Astrocyte (in vitro differentiated cells and primary cell): Measurements from ENCODE around the gene CHMP1A.

Source experiments
- CTCF ChIP-seq: IDR thresholded peaks from 2 replicates; pipeline ENCODE4 v1.5.1; 2011; ENCODE audit warnings: low read depth, mild to moderate bottlenecking, inconsistent platforms, low read length, moderate library complexity; ENCODE audit not compliant: insufficient read depth
- EZH2 ChIP-seq: IDR thresholded peaks from 2 replicates; pipeline ENCODE4 v1.6.1; 2012; ENCODE audit warnings: mild to moderate bottlenecking, low read length, inconsistent platforms; ENCODE audit not compliant: insufficient read depth

DNA sequence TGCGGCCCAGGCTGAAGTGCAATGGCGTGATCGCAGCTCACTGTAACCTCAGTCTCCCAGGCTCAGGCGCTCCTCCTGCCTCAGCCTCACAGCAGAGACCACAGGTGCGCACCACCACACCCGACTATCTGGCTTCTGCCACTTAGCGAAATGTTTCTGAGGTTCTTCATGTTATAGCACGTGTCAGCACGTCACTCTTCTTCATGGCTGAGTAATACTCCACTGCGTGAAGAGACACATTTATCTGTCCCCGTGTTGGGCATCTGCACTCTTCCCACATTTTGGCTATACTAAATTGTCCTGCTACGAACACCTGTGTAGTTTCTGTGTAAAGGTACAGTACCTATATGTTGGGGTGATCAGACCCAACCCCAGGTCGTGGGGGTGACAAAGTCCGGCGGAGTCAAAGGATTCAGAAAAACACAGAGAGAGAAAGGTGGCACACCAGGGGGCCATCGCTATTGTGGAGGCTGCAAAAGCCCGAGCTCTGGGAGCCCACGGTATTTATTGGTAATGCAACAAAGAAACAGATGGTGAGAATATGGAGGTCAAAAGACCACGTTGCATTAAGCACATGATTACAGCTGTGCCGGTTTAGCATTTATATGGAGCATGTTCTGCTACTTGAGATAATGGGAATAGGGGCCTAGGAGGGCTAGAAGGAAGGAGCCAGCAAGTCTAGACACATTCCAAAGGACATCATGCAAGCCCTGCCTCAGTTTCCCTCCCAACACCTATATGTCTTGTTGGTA lies 44.9 kb downstream of the CHMP1A start:
- no peak for TF ChIP-seq CTCF
- TF ChIP-seq EZH2 = no peak
